ENCODE measurements around the gene GTPBP4. TPM values are rescaled to one million over a fixed set of nuclear protein-coding genes. Genes with fewer than 3 reads are reported as not detected.

The GTPBP4 gene
- total RNA-seq (2012; rRNA removed) = 35.6 and 48.4 TPM in 2 replicates

DNA sequence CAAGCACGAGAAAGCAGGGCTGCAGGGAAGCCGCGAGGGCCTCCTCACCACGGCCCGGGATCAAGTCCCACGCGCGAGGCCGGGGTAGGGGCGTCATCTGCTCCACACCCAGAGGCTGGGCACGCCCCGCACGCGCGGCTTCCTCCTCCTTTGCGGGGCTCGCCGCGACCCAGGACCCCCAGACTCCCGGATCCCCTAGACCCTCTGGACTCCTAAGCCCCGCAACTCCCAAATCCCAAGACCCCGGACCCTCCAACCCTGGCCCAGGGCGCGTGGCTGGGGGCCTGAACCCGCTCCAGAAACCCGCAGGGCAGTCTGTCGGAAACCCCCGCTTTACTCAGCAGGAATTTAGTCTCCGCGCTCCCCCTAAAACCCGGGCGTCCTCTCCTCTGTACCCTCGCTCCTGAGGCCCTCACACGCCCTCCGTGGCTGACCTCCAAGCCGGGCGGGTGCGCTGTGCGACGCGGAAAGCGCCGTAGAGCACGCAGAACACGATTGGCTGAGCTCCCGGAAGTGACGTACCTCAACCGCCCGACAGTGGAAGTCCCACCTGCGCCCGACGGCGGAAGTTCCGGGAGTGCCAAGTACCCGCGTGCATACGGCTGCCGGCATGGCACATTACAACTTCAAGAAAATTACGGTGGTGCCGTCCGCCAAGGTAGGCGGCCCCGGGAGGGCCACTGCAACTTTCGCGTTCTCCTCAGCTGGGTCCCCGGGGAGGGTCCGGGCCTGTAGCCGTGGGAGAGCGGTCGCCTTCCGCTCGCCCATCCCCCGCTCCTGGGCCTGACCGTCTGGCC lies at the start of gene GTPBP4:
Gene GTPBP4, plus strand, starts transcription at position 565 of the 797 bp plus-strand sequence. Its CDS starts 46 bp downstream, at position 611.
- Histone ChIP-seq H3K27me3 (ENCODE audit: control insufficient read depth, insufficient read depth, low read length) (no peaks in the 10 kb centered on the region), H3K4me3 (ENCODE audit: low read length) (peak within 1 kb of the TSS; percentile 95), H3K9me3 (replicated peaks; ENCODE audit: low read length) (no peaks in the 10 kb centered on the region), H3K4me1 (ENCODE audit: control insufficient read depth, insufficient read depth, low read length) (peaks cover 37% of the 10 kb centered on the region), H3K4me2 (ENCODE audit: low read length) (peak within 1 kb of the TSS; percentile 98), H3K36me3 (ENCODE audit: insufficient read depth, low read length) (peaks cover 27% of the 10 kb centered on the region), H3K9ac (ENCODE audit: low read depth, low read length) (peak within 1 kb of the TSS; percentile 100)

DNA sequence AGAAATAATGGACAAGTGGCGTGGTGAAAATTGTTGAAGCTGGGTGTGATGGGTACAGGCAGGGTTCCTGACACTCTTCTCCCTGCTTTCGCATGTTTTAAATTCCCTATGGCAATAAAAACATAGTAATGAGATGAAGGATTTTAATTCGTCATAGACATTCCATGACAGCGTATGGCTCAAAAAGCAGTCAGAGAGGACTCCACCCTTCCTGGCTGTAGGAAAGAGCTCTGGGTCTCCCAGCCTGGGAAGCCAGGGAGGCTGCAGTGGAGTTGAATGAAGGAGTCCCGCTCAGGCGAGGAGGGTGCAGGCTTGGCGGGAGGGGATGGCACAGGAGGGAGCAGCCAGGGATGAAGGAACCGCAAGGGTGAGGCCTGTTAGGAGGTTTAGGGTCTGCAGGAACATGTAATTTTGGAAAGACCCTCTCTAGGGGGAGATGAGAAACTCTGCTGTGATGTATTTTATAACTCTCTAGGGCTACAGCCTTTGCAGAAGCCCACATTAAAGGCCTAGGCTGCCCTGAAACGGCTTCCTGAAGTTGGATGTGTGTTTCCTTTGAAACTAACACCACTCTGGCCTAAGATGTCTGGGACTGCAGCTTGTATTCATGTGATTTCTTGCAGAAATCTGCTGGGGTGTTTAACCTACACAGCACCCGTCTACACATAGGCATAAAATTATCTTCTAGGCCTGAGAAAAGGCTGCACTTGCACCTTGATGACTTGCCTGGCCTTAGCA lies 49.1 kb upstream of the GTPBP4 start:
- Histone ChIP-seq H3K9me3 (replicated peaks; ENCODE audit: low read length) (no peaks in the 10 kb centered on the region), H3K4me3 (ENCODE audit: low read length) (no peak overlapping the region), H3K4me1 (ENCODE audit: control insufficient read depth, insufficient read depth, low read length) (peaks cover 4% of the 10 kb centered on the region), H3K36me3 (ENCODE audit: insufficient read depth, low read length) (no peaks in the 10 kb centered on the region), H3K4me2 (ENCODE audit: low read length) (no peak overlapping the region), H3K27me3 (ENCODE audit: control insufficient read depth, insufficient read depth, low read length) (no peaks in the 10 kb centered on the region), H3K9ac (ENCODE audit: low read depth, low read length) (no peak overlapping the region)

DNA sequence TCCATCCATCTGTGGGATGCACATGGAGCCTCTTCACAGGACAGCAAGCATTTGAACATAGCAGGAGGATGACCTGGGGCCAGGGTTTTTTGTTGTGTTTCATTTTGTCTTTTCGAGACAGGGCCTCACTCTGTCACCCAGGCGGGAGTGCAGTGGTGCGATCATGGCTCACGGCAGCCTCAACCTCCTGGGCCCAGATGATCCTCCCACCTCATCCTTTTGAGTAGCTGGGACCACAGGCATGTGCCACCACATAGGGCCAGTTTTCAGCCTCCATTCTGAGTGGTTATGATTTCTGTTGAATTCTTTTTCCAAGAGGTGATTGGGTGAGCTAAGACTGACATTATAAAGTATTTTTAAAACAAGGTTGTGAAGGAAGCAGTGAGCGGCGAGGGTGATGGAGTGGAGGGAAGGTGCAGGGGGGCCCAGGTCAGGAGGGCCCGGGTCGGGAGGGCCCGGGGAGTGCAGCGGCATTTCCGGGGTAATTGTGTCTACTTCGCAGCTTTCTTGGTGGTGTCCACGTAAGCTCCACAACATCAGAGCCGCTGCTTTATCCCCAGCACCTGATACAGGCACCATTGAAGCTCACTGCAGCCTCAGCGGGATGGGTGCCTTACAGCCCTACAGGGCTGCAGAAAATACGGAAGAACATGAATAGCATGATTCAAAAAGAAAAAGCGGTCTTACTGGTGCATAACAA lies 44.8 kb upstream of the GTPBP4 start:
- Histone ChIP-seq H3K4me1 (ENCODE audit: control insufficient read depth, insufficient read depth, low read length) (peaks cover 10% of the 10 kb centered on the region), H3K36me3 (ENCODE audit: insufficient read depth, low read length) (no peaks in the 10 kb centered on the region), H3K9me3 (replicated peaks; ENCODE audit: low read length) (no peaks in the 10 kb centered on the region), H3K4me2 (ENCODE audit: low read length) (no peak overlapping the region), H3K27me3 (ENCODE audit: control insufficient read depth, insufficient read depth, low read length) (no peaks in the 10 kb centered on the region), H3K9ac (ENCODE audit: low read depth, low read length) (no peak overlapping the region), H3K4me3 (ENCODE audit: low read length) (no peak overlapping the region)

DNA sequence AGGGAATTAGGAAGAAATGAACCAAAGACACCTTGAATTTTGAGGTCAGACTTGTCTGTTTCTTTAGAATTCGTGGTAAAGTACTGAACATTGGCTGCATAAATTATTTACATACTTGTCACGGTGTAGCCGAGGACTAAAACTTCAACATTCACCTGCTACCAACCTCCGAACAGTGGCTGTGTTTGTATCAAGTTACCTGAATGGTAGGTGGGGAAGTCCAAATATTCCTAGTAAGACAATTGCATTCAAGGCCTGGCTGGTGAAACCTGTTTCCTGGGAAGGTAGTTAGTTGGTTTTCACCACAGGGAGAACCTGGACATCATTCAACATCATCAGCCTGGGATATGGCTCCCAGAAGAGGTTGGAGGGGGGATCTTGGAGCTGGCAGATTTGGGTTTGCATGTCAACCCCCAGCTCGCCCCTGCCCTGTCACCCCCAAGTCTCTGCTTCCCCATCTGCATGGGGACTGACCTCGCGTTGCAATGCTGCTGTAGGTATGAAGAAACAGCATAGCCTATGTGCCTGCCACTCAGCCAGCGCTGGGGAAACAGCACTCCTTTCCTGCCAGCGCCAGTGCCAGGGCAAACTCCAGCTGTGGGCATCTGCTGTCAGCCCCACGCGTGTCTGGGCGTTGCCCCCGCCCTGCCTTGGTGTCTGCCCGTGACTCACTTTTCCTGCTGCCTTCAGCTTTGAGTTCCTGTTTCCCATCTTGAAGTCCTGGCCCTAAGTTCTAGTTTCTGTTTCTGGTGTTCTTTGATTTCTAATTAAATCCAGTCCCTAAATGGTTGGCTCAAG lies 44.0 kb upstream of the GTPBP4 start:
- Histone ChIP-seq H3K4me1 (ENCODE audit: control insufficient read depth, insufficient read depth, low read length) (peaks cover 6% of the 10 kb centered on the region), H3K4me3 (ENCODE audit: low read length) (peak overlapping the region; percentile 35), H3K36me3 (ENCODE audit: insufficient read depth, low read length) (no peaks in the 10 kb centered on the region), H3K27me3 (ENCODE audit: control insufficient read depth, insufficient read depth, low read length) (peaks cover 2% of the 10 kb centered on the region), H3K9ac (ENCODE audit: low read depth, low read length) (peak overlapping the region; percentile 30), H3K4me2 (ENCODE audit: low read length) (peak overlapping the region; percentile 66), H3K9me3 (replicated peaks; ENCODE audit: low read length) (no peaks in the 10 kb centered on the region)

DNA sequence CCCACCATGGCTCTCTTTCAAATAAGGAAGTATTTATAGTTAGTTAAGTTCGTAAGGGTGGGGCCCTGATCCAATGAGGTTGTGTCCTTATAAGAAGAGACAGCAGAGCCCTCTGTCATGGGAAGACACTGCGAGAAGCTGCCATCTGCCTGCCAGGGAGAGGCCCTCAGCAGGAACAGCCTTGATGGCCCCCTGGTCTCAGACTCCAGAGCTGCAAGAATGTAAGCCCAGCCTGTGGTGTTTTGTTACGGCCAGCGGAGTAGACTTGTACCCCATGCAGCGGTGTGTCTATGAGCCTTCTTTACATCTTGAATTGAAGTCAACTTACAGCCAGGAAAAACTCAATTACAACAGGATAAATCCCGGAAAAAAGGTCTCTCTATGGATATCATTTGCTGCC lies 42.5 kb upstream of the GTPBP4 start:
- H3K9me3 ChIP-seq (replicated peaks; ENCODE audit: low read length) = no peaks in the 10 kb centered on the region
- H3K36me3 ChIP-seq (ENCODE audit: insufficient read depth, low read length) = no peaks in the 10 kb centered on the region
- peaks cover 6% of the 10 kb centered on the region for H3K4me1 ChIP-seq (ENCODE audit: control insufficient read depth, insufficient read depth, low read length)
- H3K9ac ChIP-seq (ENCODE audit: low read depth, low read length) = no peak overlapping the region
- H3K4me3 ChIP-seq (ENCODE audit: low read length) = no peak overlapping the region
- H3K4me2 ChIP-seq (ENCODE audit: low read length) = no peak overlapping the region
- peaks cover 11% of the 10 kb centered on the region for H3K27me3 ChIP-seq (ENCODE audit: control insufficient read depth, insufficient read depth, low read length)

DNA sequence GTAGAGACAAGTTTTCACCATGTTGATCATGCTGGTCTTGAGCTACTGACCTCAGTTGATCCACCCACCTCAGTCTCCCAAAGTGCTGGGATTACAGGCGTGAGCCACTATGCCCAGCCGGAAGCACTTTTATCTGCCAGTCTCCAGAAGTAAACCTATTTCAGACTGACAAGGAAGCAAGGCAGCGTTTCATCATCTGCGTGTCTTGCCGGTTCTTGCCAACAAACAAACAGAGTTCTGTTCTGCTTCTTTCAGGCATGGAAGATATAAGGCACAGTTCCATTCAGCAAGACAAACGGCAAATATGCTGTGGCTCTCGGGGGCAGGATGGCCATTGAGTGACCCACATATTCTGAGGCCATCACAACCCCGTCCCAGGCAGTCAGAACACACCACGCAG lies 41.2 kb upstream of the GTPBP4 start:
- H3K4me3 ChIP-seq (ENCODE audit: low read length) = no peak overlapping the region
- no peaks in the 10 kb centered on the region for H3K36me3 ChIP-seq (ENCODE audit: insufficient read depth, low read length)
- H3K9ac ChIP-seq (ENCODE audit: low read depth, low read length) = no peak overlapping the region
- peaks cover 6% of the 10 kb centered on the region for H3K4me1 ChIP-seq (ENCODE audit: control insufficient read depth, insufficient read depth, low read length)
- peaks cover 11% of the 10 kb centered on the region for H3K27me3 ChIP-seq (ENCODE audit: control insufficient read depth, insufficient read depth, low read length)
- no peaks in the 10 kb centered on the region for H3K9me3 ChIP-seq (replicated peaks; ENCODE audit: low read length)
- H3K4me2 ChIP-seq (ENCODE audit: low read length) = no peak overlapping the region

DNA sequence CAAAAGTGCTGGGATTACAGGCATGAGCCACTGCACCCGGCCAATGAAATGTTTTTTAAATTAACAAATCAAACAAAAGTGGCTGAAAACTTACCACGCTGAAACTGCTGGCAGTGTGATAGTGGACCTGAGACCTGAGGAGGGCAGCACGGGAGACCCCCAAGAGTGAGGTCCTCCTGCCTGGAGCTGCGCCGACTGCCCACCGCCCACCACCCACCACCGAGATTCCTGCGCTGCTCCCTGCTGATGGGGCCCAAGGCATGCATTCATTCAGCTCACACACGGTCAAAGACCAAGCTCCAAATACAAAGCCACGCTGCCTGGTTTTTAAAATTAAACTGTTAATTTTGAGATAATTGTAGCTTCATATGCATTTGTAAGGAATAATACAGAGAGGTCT lies 40.4 kb upstream of the GTPBP4 start:
- Histone ChIP-seq H3K9ac (ENCODE audit: low read depth, low read length) (no peak overlapping the region), H3K27me3 (ENCODE audit: control insufficient read depth, insufficient read depth, low read length) (peaks cover 11% of the 10 kb centered on the region), H3K36me3 (ENCODE audit: insufficient read depth, low read length) (no peaks in the 10 kb centered on the region), H3K4me3 (ENCODE audit: low read length) (no peak overlapping the region), H3K4me2 (ENCODE audit: low read length) (no peak overlapping the region), H3K4me1 (ENCODE audit: control insufficient read depth, insufficient read depth, low read length) (peaks cover 6% of the 10 kb centered on the region), H3K9me3 (replicated peaks; ENCODE audit: low read length) (no peaks in the 10 kb centered on the region)

DNA sequence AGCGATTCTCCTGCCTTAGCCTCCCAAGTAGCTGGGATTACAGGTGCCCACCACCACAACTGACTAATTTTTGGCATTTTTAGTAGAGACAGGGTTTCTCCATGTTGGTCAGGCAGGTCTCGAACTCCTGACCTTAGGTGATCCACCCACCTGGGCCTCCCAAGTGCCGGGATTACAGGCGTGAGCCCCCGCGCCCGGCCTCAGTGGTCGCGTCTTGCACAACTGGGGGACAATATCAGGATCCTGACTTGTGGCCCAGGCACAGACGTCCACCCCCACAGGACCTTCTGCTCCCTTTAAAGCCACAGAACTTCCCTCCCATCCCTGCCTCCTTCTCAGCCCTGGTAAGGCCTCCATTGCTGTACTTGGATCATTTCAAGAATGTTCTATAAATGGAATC lies 39.9 kb upstream of the GTPBP4 start:
- Histone ChIP-seq H3K4me1 (ENCODE audit: control insufficient read depth, insufficient read depth, low read length) (peaks cover 6% of the 10 kb centered on the region), H3K4me3 (ENCODE audit: low read length) (no peak overlapping the region), H3K4me2 (ENCODE audit: low read length) (no peak overlapping the region), H3K9ac (ENCODE audit: low read depth, low read length) (no peak overlapping the region), H3K36me3 (ENCODE audit: insufficient read depth, low read length) (no peaks in the 10 kb centered on the region), H3K9me3 (replicated peaks; ENCODE audit: low read length) (no peaks in the 10 kb centered on the region), H3K27me3 (ENCODE audit: control insufficient read depth, insufficient read depth, low read length) (peaks cover 11% of the 10 kb centered on the region)

DNA sequence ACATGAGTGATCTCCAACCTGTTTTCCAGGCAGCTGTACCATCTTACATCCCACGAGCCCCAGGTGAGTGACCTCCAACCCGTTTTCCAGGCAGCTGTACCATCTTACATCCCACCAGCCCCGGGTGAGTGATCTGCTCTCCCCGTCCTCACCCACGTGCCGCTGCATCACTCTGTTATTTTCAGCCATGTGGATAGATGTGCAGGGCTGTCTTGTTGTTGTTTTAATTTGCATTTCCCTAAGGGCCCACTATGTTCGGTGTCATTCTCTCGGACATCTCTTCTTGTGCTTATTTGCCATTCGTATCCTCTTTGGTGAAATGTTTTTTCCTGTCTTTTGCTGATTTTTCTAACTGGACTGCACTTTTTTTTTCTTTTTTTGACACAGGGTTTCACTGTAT lies 38.8 kb upstream of the GTPBP4 start:
- peaks cover 22% of the 10 kb centered on the region for H3K27me3 ChIP-seq (ENCODE audit: control insufficient read depth, insufficient read depth, low read length)
- H3K36me3 ChIP-seq (ENCODE audit: insufficient read depth, low read length) = no peaks in the 10 kb centered on the region
- no peaks in the 10 kb centered on the region for H3K9me3 ChIP-seq (replicated peaks; ENCODE audit: low read length)
- no peak overlapping the region for H3K4me3 ChIP-seq (ENCODE audit: low read length)
- no peak overlapping the region for H3K9ac ChIP-seq (ENCODE audit: low read depth, low read length)
- peaks cover 4% of the 10 kb centered on the region for H3K4me1 ChIP-seq (ENCODE audit: control insufficient read depth, insufficient read depth, low read length)
- no peak overlapping the region for H3K4me2 ChIP-seq (ENCODE audit: low read length)

DNA sequence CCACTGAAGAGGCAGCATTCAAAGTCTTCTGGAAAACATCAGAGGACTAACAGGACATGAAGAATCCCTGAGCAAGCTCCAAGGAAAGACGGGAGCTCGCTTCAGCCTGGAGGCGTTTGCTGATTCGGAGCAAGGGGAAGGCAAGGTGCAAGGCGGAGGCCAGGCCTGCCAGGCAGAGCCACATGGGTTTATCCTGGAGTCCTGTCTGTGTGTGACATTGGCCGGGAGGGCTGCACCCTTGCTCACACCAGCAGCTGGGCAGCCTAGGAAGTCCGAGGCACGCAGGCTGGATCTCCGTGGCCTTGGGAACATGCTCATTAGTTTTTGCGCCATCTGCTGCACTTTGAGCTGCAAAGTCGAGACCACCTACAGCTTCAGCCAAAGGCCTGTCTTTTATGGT lies 34.4 kb upstream of the GTPBP4 start:
- Histone ChIP-seq H3K36me3 (ENCODE audit: insufficient read depth, low read length) (no peaks in the 10 kb centered on the region), H3K4me2 (ENCODE audit: low read length) (no peak overlapping the region), H3K4me1 (ENCODE audit: control insufficient read depth, insufficient read depth, low read length) (no peaks in the 10 kb centered on the region), H3K9ac (ENCODE audit: low read depth, low read length) (no peak overlapping the region), H3K9me3 (replicated peaks; ENCODE audit: low read length) (no peaks in the 10 kb centered on the region), H3K27me3 (ENCODE audit: control insufficient read depth, insufficient read depth, low read length) (peaks cover 49% of the 10 kb centered on the region), H3K4me3 (ENCODE audit: low read length) (no peak overlapping the region)

DNA sequence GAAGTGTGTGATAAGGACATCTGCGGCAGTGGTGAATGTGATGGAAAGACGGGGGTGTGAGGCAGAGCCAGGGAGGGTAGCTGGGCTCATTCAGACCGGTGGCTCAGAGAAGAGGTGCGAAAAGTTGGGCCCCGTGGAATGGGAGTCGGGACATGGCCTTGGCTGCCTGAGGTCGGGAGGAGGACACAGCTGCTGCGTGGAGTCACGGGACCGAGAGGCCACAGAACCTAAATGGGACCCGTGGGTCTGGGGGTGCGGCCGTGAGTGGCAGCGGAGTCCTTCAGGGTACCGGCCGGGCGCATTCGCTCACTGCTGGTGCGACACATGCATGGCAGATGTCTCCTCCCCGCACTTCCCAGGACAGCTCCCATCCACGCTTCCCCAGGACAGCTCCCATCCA lies 33.8 kb upstream of the GTPBP4 start:
- Histone ChIP-seq H3K27me3 (ENCODE audit: control insufficient read depth, insufficient read depth, low read length) (peaks cover 48% of the 10 kb centered on the region), H3K4me2 (ENCODE audit: low read length) (no peak overlapping the region), H3K9me3 (replicated peaks; ENCODE audit: low read length) (no peaks in the 10 kb centered on the region), H3K9ac (ENCODE audit: low read depth, low read length) (no peak overlapping the region), H3K4me3 (ENCODE audit: low read length) (no peak overlapping the region), H3K36me3 (ENCODE audit: insufficient read depth, low read length) (no peaks in the 10 kb centered on the region), H3K4me1 (ENCODE audit: control insufficient read depth, insufficient read depth, low read length) (no peaks in the 10 kb centered on the region)

Measured in skeletal muscle satellite cell (primary cell).